ENCODE measurements around the gene ZNF444.
"Not testable (repeated sequence)": the region's sequence is repeated elsewhere in the genome, so short reads cannot be mapped to it uniquely, and the experiment has no call there.

The ZNF444 gene

GRCh38 chr19:56191115-56191514, 50.0 kb downstream of the ZNF444 start:
- no peak for DNase-seq

GRCh38 chr19:56191711-56192110, 50.6 kb downstream of the ZNF444 start:
- DNase-seq = no peak

- DNase-seq = no peak
Observed at GRCh38 chr19:56193981-56194640, 53.0 kb downstream of the ZNF444 start.

- not testable (repeated sequence) for DNase-seq
Observed at GRCh38 chr19:56197646-56198045, 56.6 kb downstream of the ZNF444 start, which contains the start of gene ZSCAN5B. ZSCAN5B (minus strand) TSS chr19:56197783; CDS start chr19:56193052, 4,731 bp downstream.

- no peak for DNase-seq
Observed at GRCh38 chr19:56199687-56200086, 58.6 kb downstream of the ZNF444 start.

- no peak for DNase-seq
Observed at GRCh38 chr19:56201973-56202372, 60.9 kb downstream of the ZNF444 start, which contains the start of gene ZSCAN5C. ZSCAN5C (plus strand) TSS chr19:56202273; CDS start chr19:56205914, 3,641 bp downstream.

- DNase-seq = not testable (repeated sequence)
Observed at GRCh38 chr19:56207581-56207980, 66.5 kb downstream of the ZNF444 start.

- DNase-seq = no peak
Observed at GRCh38 chr19:56209091-56209490, 68.0 kb downstream of the ZNF444 start.

- not testable (repeated sequence) for DNase-seq
Observed at GRCh38 chr19:56210036-56210435, 68.9 kb downstream of the ZNF444 start.

Data from NCI-H524 treated with DMSO at 0.1 percent for 48 hours (cell line).